IPS-NIHi11 (cell line): ENCODE measurements around the gene RTN4R.

ENCODE experiments used
- DNase-seq: peaks from one replicate; pipeline ENCODE4 v3.0.0; 2012; ENCODE audit warnings: mixed read lengths, low spot score

Gene RTN4R

DNA sequence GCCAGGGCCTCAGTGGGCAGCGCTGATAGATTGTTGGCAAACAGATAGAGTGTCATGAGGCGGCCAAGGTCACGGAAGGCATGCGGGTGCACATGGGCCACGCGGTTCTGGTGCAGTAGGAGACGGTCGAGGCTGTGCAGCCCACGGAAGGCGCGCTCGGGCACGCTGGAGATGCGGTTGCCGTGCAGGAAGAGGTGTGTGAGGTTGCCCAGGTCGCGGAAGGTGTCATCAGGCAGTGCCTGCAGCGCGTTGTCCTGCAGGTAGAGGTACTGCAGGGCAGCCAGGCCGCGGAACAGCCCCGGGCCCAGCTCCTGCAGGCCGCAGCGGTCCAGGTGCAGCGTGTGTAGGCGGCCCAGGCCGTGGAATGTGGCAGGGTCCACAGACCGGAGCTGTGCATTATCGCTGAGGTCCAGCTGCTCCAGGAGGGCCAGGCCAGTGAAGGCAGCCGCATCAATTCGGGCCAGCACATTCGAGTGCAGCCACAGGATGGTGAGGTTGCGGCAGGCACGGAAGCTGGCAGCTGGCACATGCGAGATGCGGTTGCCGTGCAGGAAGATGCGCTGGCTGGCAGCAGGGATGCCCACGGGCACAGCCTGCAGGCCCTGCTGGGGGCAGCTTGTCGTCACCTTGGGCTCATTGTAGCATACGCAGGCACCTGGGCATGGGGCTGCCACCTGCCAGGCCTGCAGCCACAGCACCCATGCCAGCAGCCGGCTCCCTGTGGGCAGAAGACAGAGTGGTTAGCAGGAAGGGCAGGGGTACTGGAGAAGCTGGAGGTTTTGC, 25.5 kb downstream of the RTN4R start:
- no peak for DNase-seq

DNA sequence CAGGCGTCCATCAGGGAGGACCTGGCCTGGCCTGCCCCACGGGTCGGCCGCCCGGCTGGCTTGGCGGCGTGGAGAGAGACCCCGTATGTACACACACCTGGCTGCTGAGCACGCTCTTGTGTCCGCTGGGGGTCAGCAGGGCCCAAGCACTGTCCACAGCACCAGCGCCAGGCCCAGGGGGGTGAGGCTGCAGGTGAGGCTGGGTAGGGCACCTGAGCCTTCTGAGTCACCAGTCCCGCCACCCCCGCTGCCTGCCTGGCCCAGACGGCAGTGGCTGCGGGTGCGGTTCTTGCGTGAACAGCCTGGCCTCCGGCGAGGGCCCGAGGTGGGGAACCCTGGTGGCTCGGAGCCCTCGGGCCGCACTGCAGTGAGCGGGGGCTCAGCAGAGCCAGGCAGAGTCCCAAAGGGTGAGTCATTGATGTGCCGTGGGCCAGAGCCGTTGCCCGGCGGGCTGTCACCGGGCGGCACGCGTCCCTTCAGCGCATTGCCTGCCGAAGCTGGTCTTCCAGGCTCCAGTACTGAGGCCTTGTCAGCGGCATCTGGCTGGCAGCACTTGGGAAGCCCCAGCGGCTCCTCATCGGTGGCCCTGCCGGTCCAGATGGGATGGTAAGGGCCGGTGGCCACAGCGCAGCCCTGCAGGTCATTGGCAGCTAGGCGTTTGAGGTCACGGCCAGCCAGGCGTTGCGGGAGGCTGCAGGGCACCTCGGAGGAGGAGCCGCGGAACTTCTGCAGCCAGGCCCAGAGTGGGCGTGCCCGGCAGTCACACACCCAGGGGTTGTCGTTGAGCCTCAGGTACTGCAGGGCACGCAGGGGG, 26.3 kb downstream of the RTN4R start:
- no peak for DNase-seq

DNA sequence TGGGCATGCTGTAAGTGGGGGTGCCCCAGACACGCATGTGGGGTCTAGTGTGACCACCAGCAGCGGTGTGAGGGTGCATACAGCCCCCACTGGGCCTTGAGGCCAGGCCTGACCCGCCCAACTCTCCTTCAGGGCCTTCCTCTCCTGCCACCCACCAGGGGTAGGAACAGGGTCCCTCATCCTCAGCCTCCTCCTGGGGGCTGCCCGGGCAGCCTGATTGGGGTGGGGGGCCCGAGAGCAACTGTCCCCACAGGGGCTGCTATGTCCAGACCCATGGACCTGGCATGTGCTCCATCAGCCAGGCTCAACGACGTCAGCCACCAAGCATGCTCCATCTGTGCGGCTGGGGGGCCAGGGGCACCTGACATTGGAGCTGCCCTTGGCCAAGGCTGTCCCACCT, 27.2 kb downstream of the RTN4R start:
- DNase-seq: no peak

DNA sequence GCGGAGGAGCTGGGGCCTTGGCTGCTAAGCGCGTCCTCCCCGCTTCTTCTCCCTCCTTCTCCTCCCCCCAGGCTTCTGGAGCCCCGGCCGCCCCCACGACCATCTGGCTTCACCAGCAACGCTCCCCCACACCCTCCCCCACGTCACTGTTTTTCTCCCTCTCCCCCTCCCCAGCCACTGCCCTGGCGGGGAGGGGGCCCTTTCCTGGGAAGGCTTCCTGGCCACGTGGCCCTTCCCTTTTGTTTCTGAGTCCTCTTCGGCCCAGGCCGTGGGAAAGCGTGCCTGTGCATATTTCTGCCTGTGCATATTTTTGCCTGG, 27.7 kb downstream of the RTN4R start:
- no peak for DNase-seq

DNA sequence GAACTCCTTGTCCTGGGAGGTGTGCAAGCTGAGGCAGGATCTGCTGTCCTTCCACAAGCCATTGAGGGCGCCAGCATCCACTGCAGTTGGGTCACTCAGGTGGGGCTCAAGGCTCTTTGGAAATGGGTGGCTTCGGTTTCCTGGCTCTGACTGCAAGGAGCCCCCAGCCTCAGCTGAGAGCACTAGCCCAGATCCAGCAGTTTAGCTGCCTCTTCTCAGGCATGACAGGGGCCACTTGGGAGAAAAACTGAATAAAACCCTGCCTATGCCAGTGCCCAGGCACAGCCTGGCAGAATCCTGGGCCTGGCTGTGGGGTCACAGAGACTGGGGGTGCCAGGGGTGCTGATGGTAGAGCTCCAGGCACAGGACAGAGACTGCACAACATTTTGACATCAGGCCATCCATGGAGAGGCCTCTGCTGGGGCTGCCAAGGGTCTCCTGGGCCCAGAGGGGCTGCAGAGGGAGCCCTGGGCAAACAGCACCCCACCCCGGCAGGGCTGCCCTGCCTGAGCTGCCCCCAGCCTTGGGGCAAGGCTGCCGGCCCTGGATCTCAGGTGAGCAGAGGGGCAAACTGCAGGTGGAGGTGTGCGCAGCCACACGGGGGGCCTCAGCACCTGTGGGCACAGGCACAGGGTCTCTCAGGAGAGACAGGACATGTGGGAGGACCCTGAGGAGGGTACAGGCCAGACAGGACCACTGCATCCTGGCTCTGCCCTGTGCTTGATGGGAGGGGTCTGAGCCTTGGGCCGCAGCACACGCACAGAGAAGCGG, 28.3 kb downstream of the RTN4R start:
- no peak for DNase-seq

DNA sequence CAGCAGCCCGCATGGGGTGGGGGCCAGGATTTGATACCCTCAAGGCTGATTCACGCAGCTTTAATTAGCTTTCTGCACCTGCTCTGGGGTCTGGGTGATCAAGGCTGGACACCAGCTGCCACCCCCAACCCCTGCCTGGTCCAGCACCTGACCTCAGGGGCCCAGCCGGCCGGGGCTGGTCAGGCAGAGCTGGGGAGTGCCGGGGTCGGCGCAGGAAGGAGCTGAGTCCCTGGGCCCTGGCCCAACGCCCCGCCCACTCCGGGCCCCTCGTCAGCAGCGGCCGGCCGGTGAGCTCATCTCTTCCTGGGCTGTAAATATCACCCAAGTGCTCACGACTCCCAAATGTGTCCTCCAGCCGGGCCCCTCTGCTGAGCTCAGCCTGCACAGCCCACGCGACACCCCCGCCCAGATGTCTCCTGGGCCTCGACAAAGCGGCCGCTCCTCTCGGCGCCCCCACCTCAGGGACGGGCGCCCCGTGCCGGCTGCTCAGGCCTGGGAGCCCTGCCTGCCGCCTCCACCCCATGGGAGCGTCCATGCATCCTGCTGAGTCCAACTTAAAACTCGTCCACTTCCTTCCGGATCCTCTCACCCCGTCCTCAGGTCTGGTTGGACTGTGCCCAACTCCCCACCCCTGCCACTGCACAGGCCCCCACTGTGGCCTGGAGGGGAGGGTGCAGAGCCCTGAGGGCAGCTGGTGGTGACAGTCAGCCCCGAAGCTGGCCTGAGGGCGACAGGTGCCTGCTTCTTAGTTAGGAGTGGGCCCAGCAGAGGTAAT, 29.0 kb downstream of the RTN4R start:
- DNase-seq: peak; percentile 61

DNA sequence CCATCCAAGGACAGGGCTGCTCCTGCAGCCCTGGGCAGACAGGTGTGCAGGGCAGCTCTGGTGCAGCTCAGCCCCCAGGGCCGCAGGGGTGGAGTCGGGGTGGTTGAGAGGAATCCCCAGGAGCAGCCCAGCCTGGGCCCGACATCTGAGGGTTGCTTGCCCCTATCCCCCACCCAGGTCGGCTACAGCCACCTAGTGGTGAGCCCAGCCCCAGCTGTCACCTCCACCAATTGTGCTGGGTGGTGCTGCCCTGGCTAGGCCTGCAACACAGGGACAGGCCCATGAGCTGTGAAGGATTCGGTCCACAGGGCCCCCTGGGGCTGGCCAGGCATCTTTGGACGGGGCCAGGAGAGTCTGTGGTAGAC, 29.6 kb downstream of the RTN4R start:
- DNase-seq: peak; percentile 97

DNA sequence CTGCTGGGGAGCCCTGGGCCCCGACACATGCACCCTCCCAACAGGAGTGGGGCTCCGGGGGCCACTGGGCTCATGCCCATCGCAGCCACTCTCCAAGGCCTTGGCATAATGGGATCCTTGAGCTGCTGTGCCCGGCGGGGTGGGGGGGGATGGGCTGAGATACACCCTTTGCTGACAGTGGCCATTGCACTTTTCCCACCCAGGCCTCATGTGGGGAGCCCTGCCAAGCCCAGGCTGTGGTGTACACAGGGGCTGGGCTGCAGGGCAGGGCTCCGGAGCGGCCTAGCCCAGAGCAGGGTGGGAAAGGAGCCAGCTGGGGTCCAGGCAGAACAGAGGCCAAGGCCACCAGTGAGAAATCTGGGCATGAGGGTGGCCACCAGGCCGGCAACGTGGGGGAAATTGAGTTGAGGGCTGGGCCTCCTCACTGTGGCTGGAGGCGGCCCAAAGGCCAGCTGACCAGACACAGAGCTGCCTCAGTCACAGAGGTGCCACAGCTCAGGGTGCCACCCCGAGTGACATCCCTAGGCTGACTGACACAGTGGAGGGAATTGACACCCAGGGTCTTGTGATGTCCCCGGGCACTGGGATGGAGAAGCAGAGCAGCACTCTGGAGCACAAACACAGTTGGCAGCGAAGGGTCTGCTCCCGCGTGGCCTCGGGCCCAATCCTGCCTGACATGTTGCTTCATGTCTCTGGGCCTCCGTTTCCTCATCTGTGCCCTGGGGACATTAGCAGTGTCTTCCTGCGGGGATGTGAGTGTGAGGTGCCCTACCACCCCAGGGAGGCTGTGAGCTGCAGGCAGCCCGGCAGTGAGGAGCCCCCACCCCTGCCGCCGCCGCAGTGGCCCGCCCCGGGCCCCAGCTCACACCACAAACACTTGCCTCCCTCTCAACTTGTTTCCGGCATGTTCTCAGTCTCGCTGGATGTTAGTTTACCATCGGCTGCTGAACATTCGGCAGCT, 30.4 kb downstream of the RTN4R start:
- no peak for DNase-seq

DNA sequence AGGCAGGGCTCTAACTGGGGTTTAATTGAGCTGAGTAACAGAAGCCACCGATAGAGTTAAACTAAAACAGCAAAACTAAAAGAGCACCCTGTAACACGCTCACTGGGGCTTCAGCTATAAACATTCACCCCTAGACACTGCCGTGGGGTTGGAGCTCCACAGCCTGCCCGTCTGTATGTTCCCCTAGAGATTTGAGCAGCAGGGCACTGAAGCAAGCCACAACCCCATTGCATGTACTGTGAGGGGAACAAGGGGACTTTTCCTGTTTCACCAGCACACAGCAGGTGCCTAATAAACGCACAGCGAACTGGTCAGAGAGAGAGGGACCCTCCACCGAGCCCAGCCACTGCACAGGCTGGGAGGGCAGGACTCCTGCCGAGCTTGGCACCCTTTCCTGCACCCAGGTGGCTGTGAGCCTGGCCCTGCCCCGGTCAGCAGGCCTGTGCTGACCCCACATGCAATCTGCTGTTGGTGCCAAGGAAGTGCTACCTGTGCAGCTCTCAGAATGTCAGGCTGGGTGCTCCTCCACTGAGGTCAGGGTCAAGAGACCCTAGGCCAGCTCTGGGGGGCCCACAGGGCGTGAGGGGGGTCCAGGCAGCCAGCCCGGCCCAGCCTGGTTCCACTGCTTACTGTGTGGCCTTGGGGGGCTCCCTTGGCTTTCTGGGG, 31.9 kb downstream of the RTN4R start:
- no peak for DNase-seq

DNA sequence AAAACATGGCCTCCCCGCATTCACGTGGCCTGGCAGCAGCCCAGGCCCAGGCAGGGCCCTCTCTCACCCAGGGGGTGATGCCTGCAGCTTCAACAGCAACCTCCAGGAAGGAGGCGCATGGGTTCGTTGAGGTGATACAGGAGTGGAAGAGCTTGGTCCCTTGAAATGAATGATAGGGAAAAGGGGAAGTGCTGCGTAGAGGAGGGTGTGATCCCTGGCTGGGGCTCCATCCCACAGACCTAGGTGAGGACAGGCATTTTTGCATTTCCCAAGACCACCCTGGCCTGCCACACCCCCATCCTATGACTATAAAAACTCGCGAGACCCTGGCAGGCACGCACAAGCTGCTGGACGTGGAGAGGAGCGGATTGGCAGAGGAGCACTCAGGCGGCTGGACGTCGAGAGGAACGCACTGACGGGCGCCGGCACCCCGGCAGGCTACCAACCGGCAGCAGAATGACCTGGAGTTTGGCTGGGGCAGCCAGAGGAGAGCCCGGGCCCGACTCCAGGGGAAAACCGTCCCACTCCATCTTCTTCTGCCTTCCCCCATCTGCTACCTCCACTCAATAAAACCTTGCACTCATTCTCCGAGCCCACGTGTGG, 32.6 kb downstream of the RTN4R start:
- no peak for DNase-seq

DNA sequence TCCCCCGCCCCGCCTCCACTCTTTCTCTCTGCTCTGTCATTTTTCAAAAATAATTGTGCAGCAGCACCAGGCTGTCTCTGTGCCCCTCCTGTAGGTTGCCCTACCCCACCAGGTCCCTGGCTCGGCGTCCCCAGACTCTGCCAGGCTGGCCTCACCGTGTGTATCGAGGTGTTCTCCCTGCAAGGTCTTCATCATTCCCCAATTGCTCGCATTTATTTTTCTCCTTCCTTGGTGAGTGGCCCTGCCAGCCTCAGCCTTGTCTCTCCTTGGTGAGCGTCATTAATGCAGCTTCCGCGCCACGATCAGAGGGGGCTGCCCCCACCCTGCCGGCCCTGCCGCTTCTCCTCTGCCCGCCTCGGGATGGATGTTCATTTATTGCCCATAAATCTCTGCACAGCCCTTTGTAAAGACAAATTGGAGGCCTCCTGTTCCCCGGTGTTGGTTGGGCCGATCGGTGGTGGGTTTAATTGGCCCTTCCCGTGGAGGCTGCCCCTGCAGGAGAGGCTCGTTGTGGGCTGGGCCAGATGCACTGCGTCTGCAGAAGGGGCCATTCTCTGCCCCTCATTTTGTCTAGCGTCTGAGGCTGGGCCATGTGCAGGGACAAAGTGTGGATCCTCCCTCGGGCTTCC, 33.2 kb downstream of the RTN4R start:
- DNase-seq: no peak

DNA sequence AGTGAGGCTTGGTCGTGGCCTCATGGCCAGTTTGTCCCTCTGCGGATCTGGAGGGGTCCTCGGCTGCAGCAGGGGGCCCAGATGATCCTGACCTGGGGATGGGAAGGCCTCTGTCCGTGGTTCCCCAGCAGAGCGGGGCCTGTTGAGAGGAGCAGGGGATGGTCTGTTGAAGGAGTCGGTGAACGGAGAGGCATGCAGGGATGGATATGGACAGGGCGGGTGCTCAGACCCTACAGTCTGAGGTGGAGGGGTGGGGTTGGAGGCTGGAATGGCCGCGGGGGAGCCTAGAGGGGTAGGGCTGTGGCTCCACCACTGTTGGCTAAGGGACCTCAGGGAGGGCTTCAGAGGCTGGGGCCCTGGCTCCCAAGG, 33.8 kb downstream of the RTN4R start:
- DNase-seq: no peak

DNA sequence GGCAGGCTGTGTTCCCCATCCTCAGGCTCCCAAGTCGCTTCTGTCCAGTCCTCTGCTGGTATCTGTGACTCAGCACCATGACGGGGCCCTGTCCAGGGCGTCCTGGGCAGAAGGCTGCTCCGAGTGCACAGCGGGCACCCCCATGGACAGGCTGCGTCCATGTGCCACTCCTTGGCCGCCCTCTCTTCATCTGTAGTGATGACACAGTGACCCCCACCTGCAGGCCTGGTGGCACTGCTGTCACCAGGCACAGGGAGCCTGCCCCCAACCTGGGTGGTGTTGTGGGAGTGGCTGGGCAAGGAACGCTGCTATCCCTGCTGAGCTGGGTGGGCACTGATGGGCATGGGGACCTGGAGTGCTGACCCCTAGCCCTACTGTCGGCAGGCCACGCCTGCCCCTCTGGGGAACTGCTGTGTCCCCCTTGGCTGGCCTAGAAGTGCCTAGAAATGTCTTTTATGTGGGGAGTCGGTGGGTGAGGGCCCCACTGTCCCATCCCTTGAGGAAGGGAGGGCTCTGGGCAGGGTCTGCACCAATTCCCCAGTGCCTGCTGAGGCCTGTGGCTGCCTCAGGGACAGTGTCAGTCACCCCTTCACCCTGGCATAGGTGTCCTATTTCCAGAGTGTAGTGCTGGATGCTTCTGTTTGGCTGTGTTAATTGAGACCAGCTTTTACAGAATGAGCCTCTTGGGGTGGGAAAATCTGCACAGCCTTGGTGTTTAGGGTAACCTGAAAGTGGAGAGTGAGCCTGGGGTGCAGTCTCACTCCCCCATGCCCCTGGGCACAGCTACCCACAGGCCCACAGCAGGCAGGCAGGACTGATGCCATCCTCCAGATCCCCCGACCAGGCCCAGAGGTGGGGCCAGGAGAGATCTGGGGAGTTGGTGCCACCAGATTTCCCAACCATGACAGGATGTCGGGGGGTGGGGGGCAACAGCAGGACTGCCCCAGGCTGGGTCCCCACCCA, 34.5 kb downstream of the RTN4R start:
- DNase-seq: no peak

DNA sequence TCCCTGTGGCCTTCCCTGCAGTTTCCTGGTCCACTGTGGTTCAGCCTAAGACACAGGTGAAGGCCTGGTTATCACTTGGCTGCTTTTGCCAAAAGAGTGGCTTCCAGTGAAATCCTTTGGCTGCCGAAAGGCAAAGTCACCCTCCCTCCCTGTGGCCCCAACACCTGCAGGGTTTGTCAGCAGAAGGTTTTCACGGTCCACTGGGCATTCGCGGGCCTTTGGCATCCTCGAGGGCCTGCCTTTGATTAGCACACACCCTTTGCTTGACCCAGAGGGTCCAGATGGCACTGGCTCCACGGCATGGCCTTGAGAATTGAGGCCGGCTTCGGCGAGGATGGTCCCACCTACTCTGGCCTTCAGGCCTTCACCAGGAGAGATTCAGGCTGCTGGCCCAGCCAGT, 35.3 kb downstream of the RTN4R start:
- DNase-seq: no peak

DNA sequence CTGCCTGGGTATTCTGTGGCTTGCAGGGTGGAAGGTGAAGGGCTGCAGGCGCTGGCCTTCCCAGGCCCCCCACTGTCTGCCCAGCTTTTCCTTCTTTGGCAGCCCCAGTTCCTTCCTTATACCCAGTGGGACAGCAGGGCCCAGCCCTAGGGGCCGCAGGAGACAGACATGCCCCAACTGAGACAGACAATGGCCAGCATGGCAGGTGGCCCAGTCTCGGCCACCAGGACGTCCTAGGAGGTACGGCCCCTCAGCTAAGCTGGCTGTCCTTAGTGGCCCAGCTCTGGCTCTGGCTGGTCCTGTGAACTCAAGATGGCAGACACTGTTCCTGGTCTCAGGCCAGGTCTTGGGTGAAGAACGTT, 35.9 kb downstream of the RTN4R start:
- DNase-seq: no peak

DNA sequence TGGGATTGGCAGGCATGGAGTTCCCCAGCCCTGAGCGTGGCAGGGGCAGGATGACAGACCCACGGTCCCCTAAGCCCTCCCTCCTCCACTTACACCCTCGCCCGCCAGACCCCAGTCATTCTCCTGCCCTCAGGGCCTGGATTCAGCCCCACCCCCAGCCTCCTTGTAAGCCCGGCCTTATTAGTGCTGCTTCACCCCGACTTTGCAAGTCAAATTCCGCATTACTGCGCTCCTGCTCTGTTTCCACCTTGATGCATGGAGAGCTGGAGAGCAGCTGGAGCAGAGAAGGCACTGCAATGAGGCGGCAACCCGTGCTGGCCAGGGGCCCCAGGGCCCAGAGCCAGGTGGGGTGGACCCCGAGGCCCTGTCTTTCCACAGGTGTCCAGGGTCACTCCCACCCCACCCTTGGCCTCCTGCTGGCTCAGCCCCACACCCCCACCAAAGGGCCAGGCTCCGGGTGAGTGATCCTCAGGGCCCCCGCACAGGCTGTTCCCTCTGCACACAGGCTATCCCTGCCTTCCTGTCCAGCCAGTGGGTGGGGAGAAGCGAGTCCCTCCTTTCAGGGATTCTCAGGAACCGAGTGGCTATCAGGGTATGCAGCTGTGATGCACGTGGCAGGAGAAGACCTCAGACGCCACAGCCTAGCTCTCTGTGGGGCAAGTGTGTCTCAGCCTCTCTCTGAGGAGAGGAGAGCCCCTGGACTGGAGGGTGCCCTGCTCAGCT, 36.4 kb downstream of the RTN4R start:
- DNase-seq: no peak

DNA sequence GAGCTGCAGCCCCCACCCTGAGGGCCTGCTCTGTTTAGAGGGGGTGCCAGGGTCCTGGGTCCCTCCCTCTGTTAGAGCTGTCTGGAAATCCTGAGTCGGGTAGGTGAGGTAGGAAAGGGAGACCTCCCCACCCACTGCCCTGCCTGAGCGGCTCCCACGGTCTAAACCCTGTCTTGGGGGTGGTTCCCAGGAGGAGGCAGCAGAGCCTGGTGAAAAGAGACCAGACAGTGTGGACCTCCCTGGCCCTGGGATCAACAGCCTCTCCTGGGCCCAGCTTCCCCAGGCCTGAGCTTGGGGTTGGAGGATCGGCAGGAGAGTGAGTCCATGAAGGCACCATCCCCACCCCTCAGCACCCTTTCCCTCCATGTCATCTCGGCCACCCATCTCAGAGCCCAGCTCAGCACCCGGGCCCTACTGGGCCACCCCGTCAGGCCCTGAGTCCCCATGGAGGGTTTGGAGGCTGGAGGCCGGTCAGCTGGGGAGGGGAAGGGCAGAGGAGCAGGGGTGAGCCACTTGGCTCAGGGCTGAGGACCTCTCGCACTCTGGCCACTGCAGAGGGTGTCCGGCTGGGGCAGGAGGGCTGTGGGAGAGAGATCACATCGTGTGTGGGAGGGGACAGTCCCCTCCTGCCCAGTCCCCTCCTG, 37.2 kb downstream of the RTN4R start:
- no peak for DNase-seq
